Measurements from ENCODE around the gene GRM2.
"Not testable (repeated sequence)": the region's sequence is repeated elsewhere in the genome, so short reads cannot be mapped to it uniquely, and the experiment has no call there.

- TF ChIP-seq CTCF (IDR thresholded peaks at IDR 0.05 in 4 of 5, conservative IDR thresholded peaks at IDR 0.05 in 1 of 5); POLR2A (IDR thresholded peaks at IDR 0.05): not testable (repeated sequence)
Observed at GRCh38 chr3:51753763-51754750, 47.2 kb downstream of the GRM2 start.

Measured in gastrocnemius medialis (tissue), 4 donors.